Hematopoietic multipotent progenitor cell treated with erythropoietin and hydrocortisone succinate and interleukin-3 and kit ligand, for 8 days (in vitro differentiated cells): ENCODE data around the gene DAZAP1.

Source experiments
- DNase-seq: peaks from one replicate; pipeline ENCODE4 v3.0.0-alpha.2; 2015

Gene DAZAP1

DNA sequence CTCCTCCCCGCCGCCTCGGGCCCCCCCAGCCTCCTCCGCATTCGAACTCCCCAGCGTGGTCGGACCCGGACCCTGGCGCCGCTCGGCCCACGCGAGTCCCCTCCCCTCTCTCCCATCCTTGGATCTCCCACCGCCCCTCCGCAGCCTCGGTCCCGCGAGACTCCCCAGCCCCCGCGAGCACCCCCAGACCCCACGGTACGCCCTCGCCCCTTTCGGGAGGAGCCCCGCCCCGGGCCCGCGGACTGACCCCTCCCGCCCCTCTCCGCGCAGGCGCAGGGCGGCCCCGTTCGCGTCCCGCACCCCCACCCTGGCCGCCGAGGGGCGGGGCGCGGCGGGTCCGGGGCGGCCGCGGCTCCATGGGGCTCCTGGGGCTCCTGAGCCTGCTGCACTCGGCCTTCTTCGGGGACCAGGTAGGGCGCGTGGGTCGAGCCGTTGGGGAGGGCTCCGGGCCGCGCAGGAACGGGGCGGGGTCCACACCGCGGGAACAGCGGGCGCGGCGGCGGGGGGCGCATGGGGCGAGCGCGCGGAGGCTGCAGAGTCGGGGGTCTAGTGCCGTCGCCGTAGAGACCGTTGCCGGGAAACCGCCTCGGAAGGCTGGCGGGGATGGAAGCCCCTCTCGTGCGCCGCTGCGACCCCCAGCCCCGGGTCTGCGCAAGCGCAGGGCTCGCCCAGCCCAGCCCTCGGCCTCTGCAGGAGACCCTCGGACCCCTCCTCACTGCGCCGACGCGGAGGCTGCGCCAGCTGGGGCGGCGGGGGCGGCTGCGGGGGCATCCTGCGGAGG is 38.7 kb downstream of the DAZAP1 start:
- DNase-seq, result no peak

GRCh38 chr19:1446713-1447481 is 39.5 kb downstream of the DAZAP1 start:
- DNase-seq, result peak; percentile 29

DNA sequence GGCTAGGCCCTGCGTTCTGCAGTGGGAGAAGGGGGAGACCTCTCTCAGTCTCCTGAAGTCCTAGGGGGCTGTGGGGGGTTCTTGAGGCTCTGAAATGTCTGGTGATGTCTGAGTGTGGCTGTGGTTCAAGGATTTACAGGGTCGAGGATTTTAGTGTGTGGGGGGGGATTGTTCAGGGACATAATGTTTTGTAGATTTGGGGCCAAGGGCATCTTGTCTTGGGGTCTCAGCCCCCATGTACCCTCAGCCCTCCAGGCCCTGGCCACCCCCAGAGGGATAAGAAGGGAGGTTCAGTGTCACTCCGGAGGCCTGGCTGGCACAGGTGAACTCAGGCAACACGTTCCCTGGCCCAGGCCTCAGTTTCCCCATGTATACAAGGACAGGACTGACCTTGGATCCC is 40.1 kb downstream of the DAZAP1 start:
- DNase-seq, result no peak

- DNase-seq, result no peak
Measured at GRCh38 chr19:1447944-1448343, 40.6 kb downstream of the DAZAP1 start.

DNA sequence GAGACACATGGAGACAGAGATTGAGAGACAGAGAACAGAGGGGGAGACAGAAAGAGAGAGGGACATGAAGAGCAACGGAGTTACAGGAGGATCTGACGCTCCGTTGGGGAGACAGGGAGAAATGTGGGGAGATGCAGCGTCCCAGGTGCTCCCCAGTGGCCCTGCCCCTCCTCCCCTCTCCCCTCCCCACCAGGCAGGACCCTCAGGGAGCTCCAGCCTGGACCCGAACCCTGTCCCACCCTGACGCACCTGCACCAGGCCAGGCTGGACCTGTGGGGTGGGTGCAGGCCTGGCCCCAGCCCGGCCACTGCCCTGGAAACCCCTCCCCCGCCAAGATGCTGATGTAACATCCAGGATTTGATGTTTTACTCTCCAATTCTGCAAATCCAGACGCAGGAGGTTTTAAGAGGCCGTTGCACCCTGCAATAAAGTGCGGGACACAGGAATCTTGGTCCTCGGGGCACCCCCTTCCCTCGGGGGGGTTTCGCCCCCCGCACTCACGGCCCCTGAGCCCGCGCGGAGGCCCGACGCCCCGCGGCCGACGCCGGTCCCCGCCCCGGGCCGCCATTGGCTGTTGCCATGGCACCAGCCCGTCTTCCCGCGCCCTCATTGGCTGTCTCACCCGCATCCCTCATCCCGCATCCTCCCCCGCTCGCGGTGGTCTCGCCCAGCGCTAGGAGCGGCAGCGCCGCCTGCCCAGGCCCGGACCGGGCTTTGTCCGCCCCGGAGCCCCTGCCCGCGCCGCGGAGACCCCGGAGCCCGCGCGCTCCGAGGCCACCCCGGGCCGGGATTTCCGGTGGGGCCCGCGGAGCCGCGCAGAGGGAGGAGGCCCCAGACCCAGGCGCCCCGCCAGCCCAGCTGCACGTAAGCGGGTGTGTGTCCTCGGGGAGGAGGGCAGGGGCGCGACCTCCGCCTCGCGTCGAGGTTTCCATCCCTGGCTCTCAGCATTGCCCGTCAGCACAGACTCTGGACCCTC is 42.4 kb downstream of the DAZAP1 start, which contains the start of gene APC2:
APC2 (plus strand) TSS at position 655 of the 976 bp plus-strand sequence. CDS start 2,881 bp downstream, outside the sequence.
- DNase-seq, result no peak

DNA sequence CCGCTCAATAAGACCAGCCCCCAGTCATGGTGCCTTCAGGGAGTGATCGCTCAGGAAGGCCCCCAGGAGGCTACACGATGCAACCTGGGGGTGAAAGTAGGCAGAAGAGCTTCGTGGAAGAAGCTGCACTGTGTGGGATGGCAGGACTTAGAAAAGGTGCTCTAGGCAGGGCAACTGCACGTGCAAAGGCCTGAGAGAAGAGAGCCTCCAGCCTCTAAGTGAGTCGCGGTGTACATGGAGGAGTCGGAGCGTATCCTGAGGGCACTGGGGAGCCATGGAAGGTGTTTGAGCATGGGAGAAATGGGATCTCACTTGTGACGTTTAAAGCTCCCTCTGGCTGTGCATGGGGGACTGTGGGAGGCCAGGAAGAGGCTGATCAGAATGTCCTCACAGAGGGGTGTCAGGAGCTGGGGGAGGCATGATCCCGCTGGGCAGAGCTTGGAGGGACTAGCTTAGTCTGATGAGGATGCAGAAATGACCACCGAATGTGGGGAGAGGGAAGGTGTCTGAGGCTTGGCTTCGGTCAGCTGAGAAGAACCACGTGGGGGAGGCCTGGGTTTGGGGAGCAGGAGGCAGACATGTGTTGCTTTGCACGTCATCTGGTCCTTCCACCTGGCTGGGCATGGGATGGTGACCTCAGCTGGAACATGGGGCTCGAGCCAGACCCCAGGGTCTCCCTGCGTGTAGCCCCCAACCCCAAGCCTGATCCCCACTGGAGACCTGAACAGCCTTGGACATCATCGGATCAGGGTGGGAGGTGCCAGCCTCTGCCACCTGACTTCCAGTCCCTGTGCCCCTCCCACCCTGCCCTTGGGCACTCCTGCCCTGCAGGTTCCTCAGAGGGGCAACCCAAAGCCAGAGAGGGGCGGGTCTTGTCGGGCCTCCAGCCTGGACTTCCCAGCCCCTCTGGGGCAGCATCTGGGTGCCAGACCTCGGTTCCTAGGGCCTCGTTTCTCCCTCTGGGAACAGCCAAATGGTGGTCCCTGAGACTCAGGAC is 43.6 kb downstream of the DAZAP1 start:
- no peak for DNase-seq

GRCh38 chr19:1451916-1452801 is 44.8 kb downstream of the DAZAP1 start:
- DNase-seq, result no peak

DNA sequence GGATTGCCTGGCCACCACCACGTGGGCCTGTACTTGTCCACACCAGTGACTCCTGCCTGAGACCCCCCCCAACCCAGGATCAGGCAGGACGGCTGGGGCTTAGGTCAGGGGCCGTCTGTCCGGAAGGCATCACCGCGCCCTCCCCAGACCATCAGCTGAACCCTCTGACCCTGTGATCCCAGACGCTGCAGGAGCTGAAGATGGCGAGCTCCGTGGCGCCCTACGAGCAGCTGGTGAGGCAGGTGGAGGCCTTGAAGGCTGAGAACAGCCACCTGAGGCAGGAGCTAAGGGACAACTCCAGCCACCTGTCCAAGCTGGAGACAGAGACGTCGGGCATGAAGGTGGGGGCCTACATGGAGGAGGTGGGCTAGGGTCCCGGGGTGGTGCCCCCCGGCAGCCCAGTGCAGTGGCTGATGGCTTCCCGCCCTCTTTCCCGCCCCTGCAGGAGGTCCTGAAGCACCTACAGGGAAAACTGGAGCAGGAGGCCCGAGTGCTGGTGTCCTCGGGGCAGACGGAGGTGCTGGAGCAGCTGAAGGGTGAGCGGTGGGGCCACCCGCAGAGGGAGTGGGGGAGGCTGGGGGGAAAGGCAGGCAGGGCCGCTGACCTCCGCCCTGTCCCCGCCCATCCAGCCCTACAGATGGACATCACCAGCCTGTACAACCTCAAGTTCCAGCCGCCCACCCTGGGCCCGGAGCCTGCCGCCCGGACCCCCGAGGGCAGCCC is 45.6 kb downstream of the DAZAP1 start:
- DNase-seq, result no peak

DNA sequence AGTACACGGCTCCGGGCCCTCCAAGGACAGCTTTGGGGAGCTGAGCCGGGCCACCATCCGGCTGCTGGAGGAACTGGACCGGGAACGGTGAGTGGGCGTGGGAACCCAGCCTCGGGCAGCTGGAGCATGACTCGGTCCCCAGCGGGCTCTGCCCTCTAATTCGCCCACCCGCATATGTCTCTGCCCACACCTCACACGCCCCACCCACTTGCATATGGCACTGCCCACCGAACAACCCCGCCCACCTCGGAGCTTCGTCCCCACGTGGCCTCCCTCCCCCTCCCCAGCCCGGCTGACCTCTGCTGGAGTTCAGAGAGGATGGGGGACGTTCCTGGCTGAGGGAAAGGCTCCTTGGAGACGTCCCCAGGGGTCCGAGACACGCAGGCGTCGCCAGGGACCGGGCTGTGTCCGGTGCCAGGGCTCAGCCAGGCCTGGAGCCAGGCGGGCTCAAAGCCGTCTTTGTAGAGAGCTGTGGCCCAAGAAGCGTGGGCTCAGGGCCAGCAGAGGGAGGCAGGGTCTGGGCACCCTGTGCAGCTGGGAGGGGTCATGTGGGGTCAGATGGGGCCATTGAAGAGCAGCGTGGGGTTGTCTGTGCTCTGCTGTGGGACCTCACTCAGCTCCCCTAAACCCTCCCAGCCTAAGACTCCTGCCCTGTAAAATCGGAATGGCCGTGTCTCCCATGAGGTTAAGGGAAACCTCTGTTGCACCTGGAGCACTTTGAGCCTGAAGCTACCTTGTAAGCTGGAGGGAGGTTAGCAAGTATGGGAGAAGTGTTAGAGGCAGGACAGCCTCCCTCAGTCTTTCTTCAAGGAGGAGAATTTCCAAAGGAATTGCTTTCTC is 46.4 kb downstream of the DAZAP1 start:
- no peak for DNase-seq

- DNase-seq, result peak; percentile 59
Measured at GRCh38 chr19:1455002-1455335, 47.6 kb downstream of the DAZAP1 start.

DNA sequence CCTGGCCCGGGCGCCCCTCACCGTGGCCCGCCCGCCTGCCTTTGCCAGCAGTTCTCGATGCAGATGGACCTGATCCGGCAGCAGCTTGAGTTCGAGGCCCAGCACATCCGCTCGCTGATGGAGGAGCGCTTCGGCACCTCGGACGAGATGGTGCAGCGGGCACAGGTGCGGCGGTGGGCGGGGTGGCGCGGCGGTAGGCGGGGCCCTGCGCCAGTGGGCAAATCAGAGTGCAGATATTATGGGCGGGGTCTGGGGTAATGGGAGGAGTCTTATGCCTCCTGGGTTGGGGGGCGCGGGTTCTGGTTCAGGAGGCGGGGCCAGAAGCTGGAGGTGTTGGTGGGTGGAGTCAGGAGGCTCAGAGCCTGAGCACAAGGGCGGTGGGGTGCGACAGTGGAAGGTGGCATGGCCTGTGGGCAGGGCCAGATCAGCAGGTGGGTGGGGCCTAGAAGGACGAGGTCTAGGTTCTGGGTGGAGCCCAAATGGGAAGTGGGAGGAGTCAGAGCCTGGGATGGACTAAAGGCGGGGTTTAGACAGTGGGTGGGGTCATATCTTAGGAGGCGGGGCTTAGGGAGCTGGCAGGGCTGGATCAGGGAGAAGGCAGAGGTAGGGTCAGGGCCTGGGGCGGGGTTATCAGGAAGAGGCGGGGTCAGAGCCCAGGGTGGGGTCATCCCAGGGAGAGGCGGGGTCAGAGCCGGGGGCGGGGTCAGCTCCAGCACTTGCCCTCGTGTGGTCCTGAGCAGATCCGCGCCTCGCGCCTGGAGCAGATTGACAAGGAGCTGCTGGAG is 48.1 kb downstream of the DAZAP1 start:
- peak; percentile 87 for DNase-seq

DNA sequence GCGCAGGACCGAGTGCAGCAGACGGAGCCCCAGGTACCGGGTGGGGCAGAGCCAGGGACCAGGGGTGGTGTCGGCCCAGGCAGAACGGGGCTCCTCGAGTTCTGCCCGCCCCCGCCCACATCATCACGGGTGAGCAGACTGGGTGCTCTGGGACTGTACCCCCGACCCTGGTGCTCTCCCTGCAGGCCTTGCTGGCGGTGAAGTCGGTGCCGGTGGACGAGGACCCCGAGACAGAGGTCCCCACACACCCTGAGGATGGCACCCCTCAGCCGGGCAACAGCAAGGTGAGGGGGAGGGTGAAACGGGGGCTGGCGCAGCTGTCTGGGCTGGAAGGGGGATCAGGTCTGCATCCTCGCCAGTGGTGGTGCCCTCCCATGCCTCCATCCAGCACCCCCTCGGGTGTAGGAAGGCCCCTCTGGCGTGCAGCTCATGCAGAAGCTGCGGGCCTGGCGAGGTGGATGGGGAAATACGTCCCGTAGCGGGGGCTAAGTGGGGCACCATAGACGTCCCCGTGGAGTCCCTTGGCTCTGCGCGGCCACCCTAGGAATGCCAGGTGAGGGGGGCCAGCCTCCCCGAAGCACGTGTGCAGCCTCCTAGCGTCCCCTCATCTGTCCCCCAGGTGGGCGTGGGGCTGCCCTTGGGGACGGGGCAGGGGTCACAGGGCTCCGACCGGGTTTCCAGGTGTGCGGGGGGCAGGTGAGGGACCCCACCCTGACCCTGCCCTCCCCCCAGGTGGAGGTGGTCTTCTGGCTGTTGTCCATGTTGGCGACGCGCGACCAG is 48.9 kb downstream of the DAZAP1 start:
- no peak for DNase-seq

DNA sequence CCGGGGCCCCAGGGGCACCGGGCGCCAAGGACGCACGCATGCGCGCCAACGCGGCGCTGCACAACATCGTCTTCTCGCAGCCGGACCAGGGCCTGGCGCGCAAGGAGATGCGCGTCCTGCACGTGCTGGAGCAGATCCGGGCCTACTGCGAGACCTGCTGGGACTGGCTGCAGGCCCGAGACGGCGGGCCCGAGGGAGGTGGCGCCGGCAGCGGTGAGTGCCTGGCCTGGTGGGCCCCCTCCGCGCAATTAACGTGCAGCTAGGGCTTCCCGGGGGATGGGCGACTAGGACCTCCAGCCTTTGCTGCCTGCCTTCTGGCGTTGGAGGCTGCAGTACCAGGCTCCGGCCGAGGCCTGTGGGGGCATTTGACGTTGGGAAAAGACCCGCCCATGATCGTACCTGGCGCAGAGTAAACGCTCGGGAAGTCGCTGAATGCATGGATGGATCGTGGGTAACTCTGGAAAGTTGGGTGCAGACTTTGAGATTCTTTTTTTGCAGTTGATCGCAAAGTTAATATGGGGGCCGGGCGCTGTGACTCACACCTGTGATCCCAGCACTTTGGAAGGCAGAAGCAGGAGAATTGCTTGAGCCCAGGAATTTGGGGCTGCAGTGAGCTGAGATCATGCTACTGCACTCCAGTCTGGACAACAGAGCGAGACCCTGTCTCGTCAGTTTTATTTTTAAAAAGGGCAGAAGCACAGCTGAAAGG is 49.8 kb downstream of the DAZAP1 start:
- no peak for DNase-seq

- no peak for DNase-seq
Measured at GRCh38 chr19:1457892-1458291, 50.5 kb downstream of the DAZAP1 start.

DNA sequence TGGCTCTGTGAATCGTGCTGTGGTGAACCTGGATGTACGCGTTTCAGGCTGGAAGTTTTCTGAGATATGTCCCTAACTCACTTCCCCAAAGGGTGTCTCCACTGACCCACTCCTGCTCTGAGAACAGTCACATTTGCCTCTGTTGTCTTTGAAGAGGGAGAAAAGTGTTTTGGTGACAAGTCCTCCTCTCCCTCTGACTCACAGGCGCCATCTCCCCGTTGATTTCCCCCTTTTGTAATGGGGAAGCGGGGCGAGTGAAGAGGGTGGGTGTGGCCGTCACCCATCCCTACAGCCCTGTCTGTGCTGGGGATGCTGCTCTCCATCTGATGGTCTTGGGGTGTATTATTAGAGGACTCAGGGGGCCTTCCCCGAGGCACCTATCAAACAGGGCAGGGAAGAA is 52.1 kb downstream of the DAZAP1 start:
- no peak for DNase-seq
